ENCODE data around the gene IFITM5. TPM values are rescaled to one million over a fixed set of nuclear protein-coding genes. Genes with fewer than 3 reads are reported as not detected.

Gene IFITM5
- polyA plus RNA-seq, 1 donor from 2014 or later = not detected

DNA sequence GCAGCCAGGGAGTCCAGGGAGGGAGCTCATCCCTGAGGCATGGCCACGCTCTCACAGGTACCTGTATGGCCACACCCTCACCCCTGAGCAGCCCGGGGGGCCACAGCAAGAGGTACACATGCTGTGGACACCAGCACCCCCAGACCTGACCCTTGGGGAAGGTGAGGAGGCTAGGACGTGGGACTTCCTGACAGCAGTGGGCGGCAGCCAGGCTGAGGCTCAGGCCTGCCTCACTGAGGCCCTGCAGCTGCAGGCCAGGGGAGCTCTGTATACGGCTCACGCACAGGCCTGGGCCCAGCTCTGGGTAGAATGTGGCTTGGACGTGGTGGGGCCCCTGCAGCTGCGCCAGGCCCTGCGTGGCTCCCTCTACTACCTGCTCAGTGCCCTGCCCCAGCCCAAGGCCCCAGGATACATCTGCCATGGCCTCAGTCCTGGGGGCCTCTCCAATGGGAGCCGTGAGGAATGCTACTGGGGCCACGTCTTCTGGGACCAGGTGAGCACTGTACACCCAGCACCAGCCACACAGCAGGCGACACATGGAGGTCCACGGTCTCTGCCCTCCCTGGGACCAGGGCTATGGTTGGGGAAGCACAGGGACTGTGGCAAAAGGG lies 8.6 kb downstream of the IFITM5 start:
- H3K79me2 ChIP-seq (replicated peaks; ENCODE audit: insufficient read depth, low read length) = no peaks in the 10 kb centered on the region
- H3K9me3 ChIP-seq (ENCODE audit: low read length) = no peaks in the 10 kb centered on the region
- H3K9ac ChIP-seq (ENCODE audit: low read length) = no peak overlapping the region
- no peaks in the 10 kb centered on the region for H3K9me2 ChIP-seq (ENCODE audit: insufficient read depth, low read length)
- H3K36me3 ChIP-seq (ENCODE audit: insufficient read depth, low read length) = no peaks in the 10 kb centered on the region
- no peak overlapping the region for H3K27ac ChIP-seq (ENCODE audit: low read length)
- no peak overlapping the region for H3K4me3 ChIP-seq (ENCODE audit: low read length)
- TF ChIP-seq SMC3 (conservative IDR thresholded peaks at IDR 0.05; ENCODE audit: poor library complexity) = no peak
- TF ChIP-seq, protein P1, sequence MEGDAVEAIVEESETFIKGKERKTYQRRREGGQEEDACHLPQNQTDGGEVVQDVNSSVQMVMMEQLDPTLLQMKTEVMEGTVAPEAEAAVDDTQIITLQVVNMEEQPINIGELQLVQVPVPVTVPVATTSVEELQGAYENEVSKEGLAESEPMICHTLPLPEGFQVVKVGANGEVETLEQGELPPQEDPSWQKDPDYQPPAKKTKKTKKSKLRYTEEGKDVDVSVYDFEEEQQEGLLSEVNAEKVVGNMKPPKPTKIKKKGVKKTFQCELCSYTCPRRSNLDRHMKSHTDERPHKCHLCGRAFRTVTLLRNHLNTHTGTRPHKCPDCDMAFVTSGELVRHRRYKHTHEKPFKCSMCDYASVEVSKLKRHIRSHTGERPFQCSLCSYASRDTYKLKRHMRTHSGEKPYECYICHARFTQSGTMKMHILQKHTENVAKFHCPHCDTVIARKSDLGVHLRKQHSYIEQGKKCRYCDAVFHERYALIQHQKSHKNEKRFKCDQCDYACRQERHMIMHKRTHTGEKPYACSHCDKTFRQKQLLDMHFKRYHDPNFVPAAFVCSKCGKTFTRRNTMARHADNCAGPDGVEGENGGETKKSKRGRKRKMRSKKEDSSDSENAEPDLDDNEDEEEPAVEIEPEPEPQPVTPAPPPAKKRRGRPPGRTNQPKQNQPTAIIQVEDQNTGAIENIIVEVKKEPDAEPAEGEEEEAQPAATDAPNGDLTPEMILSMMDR (IDR thresholded peaks at IDR 0.05; ENCODE audit: poor library complexity, severe bottlenecking) = no peak
- no peak for TF ChIP-seq EZH2 (IDR thresholded peaks at IDR 0.05; ENCODE audit: borderline replicate concordance, insufficient read depth, low read length, poor library complexity, severe bottlenecking)
- no peak for TF ChIP-seq TAF1 (IDR thresholded peaks at IDR 0.05; ENCODE audit: low read depth)
- TF ChIP-seq, protein P2, sequence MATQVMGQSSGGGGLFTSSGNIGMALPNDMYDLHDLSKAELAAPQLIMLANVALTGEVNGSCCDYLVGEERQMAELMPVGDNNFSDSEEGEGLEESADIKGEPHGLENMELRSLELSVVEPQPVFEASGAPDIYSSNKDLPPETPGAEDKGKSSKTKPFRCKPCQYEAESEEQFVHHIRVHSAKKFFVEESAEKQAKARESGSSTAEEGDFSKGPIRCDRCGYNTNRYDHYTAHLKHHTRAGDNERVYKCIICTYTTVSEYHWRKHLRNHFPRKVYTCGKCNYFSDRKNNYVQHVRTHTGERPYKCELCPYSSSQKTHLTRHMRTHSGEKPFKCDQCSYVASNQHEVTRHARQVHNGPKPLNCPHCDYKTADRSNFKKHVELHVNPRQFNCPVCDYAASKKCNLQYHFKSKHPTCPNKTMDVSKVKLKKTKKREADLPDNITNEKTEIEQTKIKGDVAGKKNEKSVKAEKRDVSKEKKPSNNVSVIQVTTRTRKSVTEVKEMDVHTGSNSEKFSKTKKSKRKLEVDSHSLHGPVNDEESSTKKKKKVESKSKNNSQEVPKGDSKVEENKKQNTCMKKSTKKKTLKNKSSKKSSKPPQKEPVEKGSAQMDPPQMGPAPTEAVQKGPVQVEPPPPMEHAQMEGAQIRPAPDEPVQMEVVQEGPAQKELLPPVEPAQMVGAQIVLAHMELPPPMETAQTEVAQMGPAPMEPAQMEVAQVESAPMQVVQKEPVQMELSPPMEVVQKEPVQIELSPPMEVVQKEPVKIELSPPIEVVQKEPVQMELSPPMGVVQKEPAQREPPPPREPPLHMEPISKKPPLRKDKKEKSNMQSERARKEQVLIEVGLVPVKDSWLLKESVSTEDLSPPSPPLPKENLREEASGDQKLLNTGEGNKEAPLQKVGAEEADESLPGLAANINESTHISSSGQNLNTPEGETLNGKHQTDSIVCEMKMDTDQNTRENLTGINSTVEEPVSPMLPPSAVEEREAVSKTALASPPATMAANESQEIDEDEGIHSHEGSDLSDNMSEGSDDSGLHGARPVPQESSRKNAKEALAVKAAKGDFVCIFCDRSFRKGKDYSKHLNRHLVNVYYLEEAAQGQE (IDR thresholded peaks at IDR 0.05; ENCODE audit: borderline replicate concordance) = no peak
- no peak for TF ChIP-seq POLR2AphosphoS5 (IDR thresholded peaks at IDR 0.05)
- no peak for TF ChIP-seq RAD21 (conservative IDR thresholded peaks at IDR 0.05)
- TF ChIP-seq MXI1 (conservative IDR thresholded peaks at IDR 0.05; ENCODE audit: poor library complexity, severe bottlenecking) = no peak
- no peak for TF ChIP-seq EP300 (conservative IDR thresholded peaks at IDR 0.05; ENCODE audit: poor library complexity, severe bottlenecking)
- H2AFZ ChIP-seq (ENCODE audit: low read depth, low read length) = no peak overlapping the region
- H4K20me1 ChIP-seq (ENCODE audit: insufficient read depth) = no peaks in the 10 kb centered on the region
- H3K4me2 ChIP-seq (ENCODE audit: low read length) = no peak overlapping the region
- peaks cover 19% of the 10 kb centered on the region for H3K27me3 ChIP-seq (ENCODE audit: insufficient read depth, low read depth, low read length)
- no peaks in the 10 kb centered on the region for H3F3A ChIP-seq (ENCODE audit: insufficient read depth, low read length, poor library complexity, severe bottlenecking)

DNA sequence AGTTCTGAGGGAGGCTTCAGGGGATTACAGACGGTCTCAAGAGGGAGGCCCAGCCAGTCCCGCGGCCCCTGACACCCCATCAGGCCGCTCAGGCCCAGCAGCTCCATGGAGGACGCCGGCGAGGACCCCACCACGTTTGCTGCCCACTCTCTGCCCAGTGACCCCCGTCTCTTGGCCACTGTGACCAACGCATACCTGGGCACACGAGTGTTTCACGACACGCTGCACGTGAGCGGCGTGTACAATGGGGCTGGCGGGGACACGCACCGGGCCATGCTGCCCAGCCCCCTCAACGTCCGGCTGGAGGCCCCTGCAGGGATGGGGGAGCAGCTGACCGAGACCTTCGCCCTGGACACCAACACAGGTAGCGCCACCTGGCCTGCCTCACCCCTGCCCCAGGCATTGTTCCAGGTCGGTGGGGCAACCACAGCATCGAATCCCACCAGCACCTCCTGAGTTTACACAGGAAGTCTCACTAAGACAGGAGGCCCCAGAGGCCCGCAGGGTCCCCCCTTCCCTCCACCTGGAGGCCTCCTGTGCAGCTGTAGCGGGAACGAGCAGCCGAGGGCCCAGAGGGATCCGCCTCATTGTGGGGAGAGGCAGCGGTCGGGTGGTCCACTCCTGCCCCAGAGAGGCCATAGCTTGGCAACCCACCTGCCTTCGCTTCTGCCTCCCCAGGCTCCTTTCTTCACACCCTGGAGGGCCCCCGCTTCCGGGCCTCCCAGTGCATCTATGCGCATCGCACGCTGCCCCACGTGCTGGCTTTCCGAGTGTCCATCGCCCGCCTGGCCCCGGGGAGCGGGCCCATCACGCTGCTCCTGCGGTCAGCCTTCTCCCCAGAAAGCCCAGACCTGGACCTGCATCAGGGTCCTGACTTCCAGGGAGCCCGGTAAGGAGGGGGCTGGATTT lies 9.4 kb downstream of the IFITM5 start:
- no peaks in the 10 kb centered on the region for H3F3A ChIP-seq (ENCODE audit: insufficient read depth, low read length, poor library complexity, severe bottlenecking)
- H3K9me2 ChIP-seq (ENCODE audit: insufficient read depth, low read length) = no peaks in the 10 kb centered on the region
- no peak overlapping the region for H2AFZ ChIP-seq (ENCODE audit: low read depth, low read length)
- no peak overlapping the region for H3K9ac ChIP-seq (ENCODE audit: low read length)
- no peaks in the 10 kb centered on the region for H3K9me3 ChIP-seq (ENCODE audit: low read length)
- H3K79me2 ChIP-seq (replicated peaks; ENCODE audit: insufficient read depth, low read length) = no peaks in the 10 kb centered on the region
- no peaks in the 10 kb centered on the region for H4K20me1 ChIP-seq (ENCODE audit: insufficient read depth)
- H3K27ac ChIP-seq (ENCODE audit: low read length) = no peak overlapping the region
- H3K4me2 ChIP-seq (ENCODE audit: low read length) = no peak overlapping the region
- TF ChIP-seq, protein P2 (IDR thresholded peaks at IDR 0.05; ENCODE audit: borderline replicate concordance) = no peak
- no peak for TF ChIP-seq EZH2 (IDR thresholded peaks at IDR 0.05; ENCODE audit: borderline replicate concordance, insufficient read depth, low read length, poor library complexity, severe bottlenecking)
- TF ChIP-seq MXI1 (conservative IDR thresholded peaks at IDR 0.05; ENCODE audit: poor library complexity, severe bottlenecking) = no peak
- no peak overlapping the region for H3K4me3 ChIP-seq (ENCODE audit: low read length)
- H3K27me3 ChIP-seq (ENCODE audit: insufficient read depth, low read depth, low read length) = peaks cover 19% of the 10 kb centered on the region
- no peaks in the 10 kb centered on the region for H3K36me3 ChIP-seq (ENCODE audit: insufficient read depth, low read length)
